ENCODE data around the gene CPEB4. TPM values are rescaled to one million over a fixed set of nuclear protein-coding genes. Genes with fewer than 3 reads are reported as not detected.

CPEB4 gene
- total RNA-seq, 4 donors from 2014 or later, result 33.2 to 51.6 (median 44.8) TPM

DNA sequence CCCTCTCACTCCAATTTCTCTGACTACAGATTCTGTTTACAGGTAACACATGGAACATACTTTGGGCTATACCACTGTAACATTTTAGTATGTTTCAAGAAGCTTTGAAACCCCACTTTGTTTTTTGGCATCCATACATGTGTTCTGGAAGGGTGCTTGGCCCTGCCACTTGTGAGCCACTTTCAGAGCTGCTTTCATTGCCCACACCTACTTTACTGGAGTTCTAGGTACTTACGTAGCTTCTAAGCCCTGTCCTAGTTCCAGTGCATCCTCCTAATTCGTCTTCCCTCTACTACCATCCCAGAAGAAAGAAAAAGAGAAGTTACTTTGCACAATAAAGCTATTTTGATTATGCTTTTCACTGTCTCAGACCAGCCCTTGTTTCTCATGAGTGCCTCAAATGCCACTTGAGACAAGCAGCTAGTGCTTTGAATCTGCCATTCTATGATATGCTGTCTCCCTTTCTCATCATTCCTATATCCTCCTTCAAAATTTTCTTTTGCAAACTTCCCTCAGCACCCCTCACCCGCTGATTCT, 74.4 kb downstream of the CPEB4 start:
- Histone ChIP-seq H3K9me3 (no peaks in the 10 kb centered on the region), H3K4me3 (no peak overlapping the region), H3K27me3 (no peaks in the 10 kb centered on the region), H3K27ac (no peak overlapping the region), H3K4me1 (peaks cover 0 to 5% (median 0%) of the 10 kb centered on the region in 3 donors), H3K36me3 (peaks cover 0 to 10% (median 0%) of the 10 kb centered on the region in 3 donors)
- WGBS, 2 donors, result 87 to 94% methylated on average over 3 of the region's 3 CpGs
- intact Hi-C loops (cut with DNase I), result no loop called here
- no peak for TF ChIP-seq POLR2A (IDR thresholded peaks at IDR 0.05)
- TF ChIP-seq, protein P1, sequence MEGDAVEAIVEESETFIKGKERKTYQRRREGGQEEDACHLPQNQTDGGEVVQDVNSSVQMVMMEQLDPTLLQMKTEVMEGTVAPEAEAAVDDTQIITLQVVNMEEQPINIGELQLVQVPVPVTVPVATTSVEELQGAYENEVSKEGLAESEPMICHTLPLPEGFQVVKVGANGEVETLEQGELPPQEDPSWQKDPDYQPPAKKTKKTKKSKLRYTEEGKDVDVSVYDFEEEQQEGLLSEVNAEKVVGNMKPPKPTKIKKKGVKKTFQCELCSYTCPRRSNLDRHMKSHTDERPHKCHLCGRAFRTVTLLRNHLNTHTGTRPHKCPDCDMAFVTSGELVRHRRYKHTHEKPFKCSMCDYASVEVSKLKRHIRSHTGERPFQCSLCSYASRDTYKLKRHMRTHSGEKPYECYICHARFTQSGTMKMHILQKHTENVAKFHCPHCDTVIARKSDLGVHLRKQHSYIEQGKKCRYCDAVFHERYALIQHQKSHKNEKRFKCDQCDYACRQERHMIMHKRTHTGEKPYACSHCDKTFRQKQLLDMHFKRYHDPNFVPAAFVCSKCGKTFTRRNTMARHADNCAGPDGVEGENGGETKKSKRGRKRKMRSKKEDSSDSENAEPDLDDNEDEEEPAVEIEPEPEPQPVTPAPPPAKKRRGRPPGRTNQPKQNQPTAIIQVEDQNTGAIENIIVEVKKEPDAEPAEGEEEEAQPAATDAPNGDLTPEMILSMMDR (IDR thresholded peaks at IDR 0.05), result no peak
- DNase-seq, result no peak

DNA sequence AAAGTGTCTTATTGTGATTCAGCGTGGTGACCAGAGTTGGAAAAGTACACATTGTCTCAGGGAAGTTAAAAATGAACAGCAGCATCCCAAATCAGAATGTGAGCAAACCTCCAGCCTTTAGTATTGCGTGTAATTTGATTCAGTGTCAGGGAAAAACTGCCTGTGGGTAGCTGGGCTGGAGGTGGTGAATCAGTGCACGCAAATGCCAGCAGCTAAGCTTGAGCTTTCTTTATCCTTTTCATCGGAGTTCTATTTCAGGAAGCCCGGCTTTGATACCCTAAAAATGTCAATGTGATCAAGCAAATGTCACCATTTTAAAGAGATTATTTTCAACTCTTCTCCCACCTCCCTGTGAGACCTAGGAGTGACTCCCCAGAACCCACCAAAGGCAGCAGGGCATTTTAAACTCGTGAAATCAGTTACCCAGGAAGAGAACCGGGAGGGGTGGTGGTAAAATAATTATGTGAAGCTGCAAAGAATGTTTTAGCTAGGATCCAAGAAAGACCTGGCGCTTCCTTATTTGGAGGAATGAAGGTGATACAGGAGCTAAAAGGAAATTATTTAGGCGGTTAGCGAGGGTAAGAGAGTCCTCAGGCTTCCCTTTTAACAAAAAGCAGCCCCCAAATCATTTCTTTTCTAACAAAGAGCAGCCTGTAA, 75.2 kb downstream of the CPEB4 start:
- intact Hi-C loops (cut with DNase I), result no loop called here
- Histone ChIP-seq H3K27ac (no peak overlapping the region), H3K4me1 (peaks cover 0 to 5% (median 0%) of the 10 kb centered on the region in 3 donors), H3K4me3 (no peak overlapping the region), H3K36me3 (peaks cover 0 to 2% (median 0%) of the 10 kb centered on the region in 3 donors), H3K27me3 (no peaks in the 10 kb centered on the region), H3K9me3 (no peaks in the 10 kb centered on the region)
- WGBS, 2 donors, result 36 to 39% methylated on average over 10 of the region's 10 CpGs
- TF ChIP-seq POLR2A (IDR thresholded peaks at IDR 0.05), result no peak
- TF ChIP-seq, protein P1 (IDR thresholded peaks at IDR 0.05), result no peak
- DNase-seq, result no peak

DNA sequence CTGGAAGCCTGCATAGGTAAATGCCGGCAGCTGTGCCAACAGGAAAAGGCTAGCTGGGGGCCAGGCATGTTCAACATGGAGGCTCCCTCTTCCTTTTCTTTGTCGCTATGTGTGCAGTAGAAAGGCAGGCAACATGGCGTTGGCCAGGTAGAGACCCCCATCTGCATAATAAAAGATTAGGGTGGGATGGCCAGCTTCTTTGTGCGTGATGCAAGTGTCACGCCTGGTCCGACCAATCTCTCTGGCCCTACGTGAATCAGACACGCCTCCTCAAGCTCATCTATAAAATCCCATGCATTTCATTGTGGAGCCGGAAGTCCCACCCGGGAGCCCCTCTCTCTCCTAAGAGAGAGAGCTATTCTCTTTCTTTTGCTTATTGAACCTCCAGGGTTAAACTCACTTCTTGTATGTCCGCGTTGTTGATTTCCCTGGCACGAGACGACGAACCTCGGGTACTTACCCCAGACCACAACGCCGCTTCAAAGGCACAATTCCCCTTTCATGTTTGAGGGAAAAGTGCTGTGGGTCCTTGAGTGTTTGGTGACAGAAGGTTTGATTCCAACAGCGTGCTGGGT, 75.8 kb downstream of the CPEB4 start:
- H3K9me3 ChIP-seq, result no peaks in the 10 kb centered on the region
- WGBS, 2 donors, result 82 to 83% methylated on average over 10 of the region's 19 CpGs
- H3K27me3 ChIP-seq, result no peaks in the 10 kb centered on the region
- H3K4me1 ChIP-seq, result peaks cover 0 to 5% (median 0%) of the 10 kb centered on the region in 3 donors
- H3K27ac ChIP-seq, result no peak overlapping the region
- TF ChIP-seq POLR2A (IDR thresholded peaks at IDR 0.05), result no peak
- TF ChIP-seq, protein P1 (IDR thresholded peaks at IDR 0.05), result no peak
- no peak for DNase-seq
- no peaks in the 10 kb centered on the region for H3K36me3 ChIP-seq
- peak overlapping the region in 2 of 4 donors; percentile 5 to 17 for H3K4me3 ChIP-seq
- intact Hi-C loops (cut with DNase I), result no loop called here

DNA sequence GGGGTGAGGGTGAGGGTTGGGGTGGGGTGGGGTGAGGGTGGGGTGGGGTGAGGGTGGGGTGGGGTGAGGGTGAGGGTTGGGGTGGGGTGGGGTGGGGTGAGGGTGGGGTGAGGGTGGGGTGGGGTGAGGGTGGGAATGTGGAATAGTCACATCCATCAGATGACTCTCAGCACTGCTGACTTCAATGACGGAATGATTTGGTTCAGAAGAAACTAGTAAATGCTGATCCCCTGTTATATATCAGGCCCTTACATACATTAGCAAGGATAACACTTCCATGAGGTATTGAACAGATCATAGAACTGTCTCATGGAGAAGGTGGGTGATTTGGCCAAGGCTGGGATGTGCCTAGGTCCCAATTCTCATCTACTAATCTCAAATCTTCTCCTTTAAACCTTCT, 76.4 kb downstream of the CPEB4 start:
- no peak overlapping the region for H3K4me3 ChIP-seq
- intact Hi-C loops (cut with DNase I), result no loop called here
- no peak for DNase-seq

More for the DNA sequence above, 76.4 kb downstream of the CPEB4 start:
- Histone ChIP-seq H3K27me3 (no peaks in the 10 kb centered on the region), H3K27ac (no peak overlapping the region), H3K36me3 (no peaks in the 10 kb centered on the region), H3K4me1 (peaks cover 0 to 5% (median 0%) of the 10 kb centered on the region in 3 donors), H3K9me3 (no peaks in the 10 kb centered on the region)
- WGBS, 2 donors, result 71 to 92% methylated on average over 1 of the region's 1 CpG
- no peak for TF ChIP-seq POLR2A (IDR thresholded peaks at IDR 0.05)
- TF ChIP-seq, protein P1 (IDR thresholded peaks at IDR 0.05), result no peak

Data from esophagus squamous epithelium (tissue), 5 donors.